Gastroesophageal sphincter (tissue), 4 donors: ENCODE measurements around the gene PCLO. TPM values are rescaled to one million over a fixed set of nuclear protein-coding genes. Genes with fewer than 3 reads are reported as not detected.

Experiments used
- ATAC-seq: fragments of 150-250 bp; one replicate; pipeline ENCODE4 v1.9.1; 2016; ENCODE audit warnings: mild to moderate bottlenecking, moderate library complexity
- H3K27ac ChIP-seq, 4 donors: fragments of 200-600 bp; sonication (generic) in 3 of 4; 1 replicate in 3 of 4; 2 replicates in 1 of 4; pipeline ENCODE4 v1.5.1; 2016 to 2019
- H3K27me3 ChIP-seq: fragments of 200-600 bp; sonication (generic); one replicate; pipeline ENCODE4 v1.5.1; 2019
- H3K36me3 ChIP-seq, 2 donors: fragments of 200-600 bp; sonication (generic); one replicate each; pipeline ENCODE4 v1.5.1; 2019; ENCODE audit warnings: control low read depth in 1 of 2
- H3K4me1 ChIP-seq, 3 donors: fragments of 200-600 bp; sonication (generic); 1 replicate in 2 of 3; 2 replicates in 1 of 3; pipeline ENCODE4 v1.5.1; 2016 to 2019; ENCODE audit warnings: control low read depth in 2 of 3
- H3K4me3 ChIP-seq, 2 donors: fragments of 200-600 bp; sonication (generic); one replicate each; pipeline ENCODE4 v1.5.1; 2019; ENCODE audit warnings: mild to moderate bottlenecking in 1 of 2, moderate library complexity in 1 of 2
- H3K9me3 ChIP-seq, 3 donors: fragments of 200-600 bp; sonication (generic); one replicate each; pipeline ENCODE4 v1.5.1; 2017 to 2019; ENCODE audit warnings: control low read depth in 2 of 3
- CTCF ChIP-seq, 4 experiments: fragments of 200-600 bp in 2 of 4; fragments of 450-650 bp in 2 of 4; sonication (generic) in 1 of 4; IDR thresholded peaks; one replicate each; pipeline ENCODE4 v1.5.1; 2017 to 2019; ENCODE audit warnings: antibody characterized with exemption in 4 of 4, mild to moderate bottlenecking in 2 of 4, moderate library complexity in 2 of 4
- EP300 ChIP-seq: sonication (generic); formaldehyde crosslinking; IDR thresholded peaks from one replicate; pipeline ENCODE4 v1.6.1; 2017; ENCODE audit warnings: antibody characterized with exemption, mild to moderate bottlenecking
- POLR2A ChIP-seq, 2 donors: fragments of 450-650 bp; IDR thresholded peaks; one replicate each; pipeline ENCODE4 v1.6.1; 2017; ENCODE audit warnings: antibody characterized with exemption in 2 of 2, mild to moderate bottlenecking in 2 of 2, moderate library complexity in 1 of 2
- POLR2AphosphoS5 ChIP-seq: sonication (generic); formaldehyde crosslinking; IDR thresholded peaks from one replicate; pipeline ENCODE4 v1.6.1; 2017; ENCODE audit warnings: antibody characterized with exemption
- WGBS, 2 donors: methylation state at CpG; one replicate each; pipeline ENCODE4 v1.1.5; 2018; ENCODE audit warnings: low coverage in 1 of 2; 5-methylcytosine and 5-hydroxymethylcytosine counted together
- total RNA-seq, 4 donors: library from RNA; depleted of rRNA; stranded (reverse); fragments of >200 nt; gene quantifications; one replicate each; pipeline ENCODE4 v1.1.0, GENCODE V29; 2016

PCLO gene
- total RNA-seq, 4 donors from 2014 or later = 1.2 to 2.3 (median 1.9) TPM

DNA sequence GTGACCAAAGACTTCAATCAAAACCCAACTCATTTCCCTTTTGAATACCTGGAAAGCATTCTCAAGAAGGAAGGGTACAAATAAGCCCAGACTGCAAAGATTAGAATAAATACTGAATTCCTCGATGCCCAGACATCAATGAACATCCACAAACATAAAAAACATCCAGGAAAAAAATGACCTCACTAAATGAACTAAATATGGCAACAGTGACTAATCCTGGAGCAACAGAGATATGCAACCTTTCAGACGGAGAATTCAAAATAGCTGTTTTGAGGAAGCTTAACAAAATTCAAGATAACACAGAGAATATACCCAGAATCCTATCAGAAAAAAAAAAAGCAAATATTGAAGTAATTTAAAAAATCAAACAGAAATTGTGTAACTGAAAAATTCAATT lies 43.2 kb downstream of the PCLO start:
- ATAC-seq = no peak
- 5 to 36% methylated on average over 1 to 2 of the region's 2 CpGs for WGBS, 2 donors

DNA sequence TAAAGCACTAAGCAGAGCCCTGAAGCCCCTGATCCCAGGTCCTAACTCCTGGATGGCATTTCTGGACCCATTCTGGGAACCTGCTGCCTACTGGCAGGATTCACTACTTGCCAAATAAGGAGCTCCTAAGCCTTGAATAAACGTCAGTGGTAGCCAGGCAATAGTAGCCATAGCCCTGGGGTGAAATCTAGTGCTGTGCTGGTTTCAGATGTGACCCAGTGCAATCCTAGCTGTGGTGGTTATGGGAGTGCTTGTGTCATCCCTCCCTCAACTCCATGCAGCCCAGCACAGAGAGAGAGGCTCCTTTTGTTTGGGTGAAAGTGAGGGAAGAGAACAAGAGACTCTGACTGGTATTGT lies 43.7 kb downstream of the PCLO start:
- Histone ChIP-seq H3K27ac (no peak overlapping the region), H3K9me3 (peaks cover 0 to 22% (median 0%) of the 10 kb centered on the region in 3 donors), H3K4me1 (no peaks in the 10 kb centered on the region), H3K4me3 (no peak overlapping the region), H3K36me3 (no peaks in the 10 kb centered on the region), H3K27me3 (no peaks in the 10 kb centered on the region)
- 20% methylated on average over 1 of the region's 1 CpG; no CpG with 5 or more reads in 1 of the 2 donors for WGBS, 2 donors
- TF ChIP-seq CTCF (IDR thresholded peaks at IDR 0.05) (no peak), POLR2AphosphoS5 (no peak), EP300 (no peak), POLR2A (IDR thresholded peaks at IDR 0.05) (no peak)
- no peak for ATAC-seq

More for the DNA sequence above, 43.2 kb downstream of the PCLO start:
- H3K4me3 ChIP-seq = no peak overlapping the region
- no peaks in the 10 kb centered on the region for H3K4me1 ChIP-seq
- peaks cover 0 to 22% (median 0%) of the 10 kb centered on the region in 3 donors for H3K9me3 ChIP-seq
- H3K27ac ChIP-seq = no peak overlapping the region
- TF ChIP-seq POLR2AphosphoS5 (no peak), POLR2A (IDR thresholded peaks at IDR 0.05) (no peak), EP300 (no peak), CTCF (IDR thresholded peaks at IDR 0.05) (no peak)
- H3K27me3 ChIP-seq = no peaks in the 10 kb centered on the region
- H3K36me3 ChIP-seq = no peaks in the 10 kb centered on the region

- Histone ChIP-seq H3K9me3 (peaks cover 0 to 22% (median 0%) of the 10 kb centered on the region in 3 donors), H3K4me3 (no peak overlapping the region), H3K27ac (no peak overlapping the region), H3K36me3 (no peaks in the 10 kb centered on the region), H3K4me1 (no peaks in the 10 kb centered on the region), H3K27me3 (no peaks in the 10 kb centered on the region)
- no peak for ATAC-seq
- 83 to 87% methylated on average over 3 of the region's 3 CpGs for WGBS, 2 donors
- no peak for TF ChIP-seq POLR2A (IDR thresholded peaks at IDR 0.05)
- TF ChIP-seq EP300 = no peak
- no peak for TF ChIP-seq CTCF (IDR thresholded peaks at IDR 0.05)
- TF ChIP-seq POLR2AphosphoS5 = no peak
Measured at GRCh38 chr7:83118347-83119025, 44.2 kb downstream of the PCLO start.

- Histone ChIP-seq H3K27ac (no peak overlapping the region), H3K9me3 (peaks cover 0 to 13% (median 0%) of the 10 kb centered on the region in 3 donors), H3K4me1 (no peaks in the 10 kb centered on the region), H3K27me3 (no peaks in the 10 kb centered on the region), H3K4me3 (no peak overlapping the region), H3K36me3 (no peaks in the 10 kb centered on the region)
- TF ChIP-seq CTCF (IDR thresholded peaks at IDR 0.05) (no peak), EP300 (no peak), POLR2A (IDR thresholded peaks at IDR 0.05) (no peak), POLR2AphosphoS5 (no peak)
- no peak for ATAC-seq
- 82 to 92% methylated on average over 2 of the region's 2 CpGs for WGBS, 2 donors
Measured at GRCh38 chr7:83117466-83117865, 45.2 kb downstream of the PCLO start.

GRCh38 chr7:83111391-83111790 lies 51.3 kb downstream of the PCLO start:
- H3K9me3 ChIP-seq = no peaks in the 10 kb centered on the region
- WGBS, 2 donors = 62 to 72% methylated on average over 2 of the region's 2 CpGs
- ATAC-seq = no peak
- no peaks in the 10 kb centered on the region for H3K4me1 ChIP-seq
- H3K27ac ChIP-seq = no peak overlapping the region
- TF ChIP-seq POLR2A (IDR thresholded peaks at IDR 0.05) (no peak), POLR2AphosphoS5 (no peak), CTCF (IDR thresholded peaks at IDR 0.05) (no peak), EP300 (no peak)
- no peak overlapping the region for H3K4me3 ChIP-seq
- no peaks in the 10 kb centered on the region for H3K36me3 ChIP-seq
- no peaks in the 10 kb centered on the region for H3K27me3 ChIP-seq
